Measurements from ENCODE around the gene DPYSL4.

DPYSL4 gene

DNA sequence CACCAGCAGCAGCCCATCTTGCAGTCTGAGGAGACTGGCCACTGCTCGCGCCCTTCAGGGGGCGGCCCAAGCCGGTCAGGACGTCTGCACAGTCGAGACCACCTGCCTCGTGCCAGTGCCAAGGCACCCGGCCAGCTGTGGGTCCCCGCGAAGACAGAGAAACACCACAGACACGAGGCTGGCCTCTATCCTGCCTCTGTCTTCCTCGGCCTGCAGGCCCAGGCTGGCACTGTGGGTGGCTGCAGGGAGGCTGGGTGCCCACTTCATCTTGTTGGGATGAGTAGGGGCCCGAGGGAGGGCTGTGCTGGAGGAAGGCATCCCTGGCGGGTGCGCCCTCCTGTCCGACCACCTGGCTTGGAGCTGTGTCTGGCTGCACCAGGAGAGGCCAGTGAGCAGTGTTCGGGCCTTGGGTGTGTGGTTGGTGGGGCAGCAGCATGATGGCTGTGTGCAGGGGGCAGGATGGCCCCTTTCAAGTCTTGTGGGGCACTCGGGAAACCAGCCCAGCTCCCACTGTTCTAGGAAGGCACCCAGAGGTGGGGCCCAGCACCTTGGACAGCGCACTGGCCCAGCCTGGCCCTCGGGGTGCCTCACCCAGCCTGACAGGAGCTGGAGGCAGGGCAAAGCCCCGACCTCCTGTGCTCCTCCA lies 7.3 kb downstream of the DPYSL4 start:
- DNase-seq, result no peak

DNA sequence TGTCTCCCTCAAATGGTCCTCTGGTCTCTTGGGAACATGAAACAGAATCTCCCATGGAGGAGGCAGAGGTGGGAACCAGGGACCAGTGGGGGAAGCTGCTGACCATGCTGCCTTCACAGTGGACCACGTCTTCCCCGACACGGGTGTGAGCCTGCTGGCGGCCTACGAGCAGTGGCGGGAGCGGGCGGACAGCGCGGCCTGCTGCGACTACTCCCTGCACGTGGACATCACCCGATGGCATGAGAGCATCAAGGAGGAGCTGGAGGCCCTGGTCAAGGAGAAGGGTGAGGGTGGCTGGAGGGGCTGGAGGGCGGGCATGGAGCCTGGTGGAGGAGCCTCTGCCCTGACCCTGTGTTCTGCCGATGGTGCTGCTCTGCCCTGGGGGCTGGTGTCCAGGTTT lies 8.0 kb downstream of the DPYSL4 start:
- DNase-seq, result no peak

DNA sequence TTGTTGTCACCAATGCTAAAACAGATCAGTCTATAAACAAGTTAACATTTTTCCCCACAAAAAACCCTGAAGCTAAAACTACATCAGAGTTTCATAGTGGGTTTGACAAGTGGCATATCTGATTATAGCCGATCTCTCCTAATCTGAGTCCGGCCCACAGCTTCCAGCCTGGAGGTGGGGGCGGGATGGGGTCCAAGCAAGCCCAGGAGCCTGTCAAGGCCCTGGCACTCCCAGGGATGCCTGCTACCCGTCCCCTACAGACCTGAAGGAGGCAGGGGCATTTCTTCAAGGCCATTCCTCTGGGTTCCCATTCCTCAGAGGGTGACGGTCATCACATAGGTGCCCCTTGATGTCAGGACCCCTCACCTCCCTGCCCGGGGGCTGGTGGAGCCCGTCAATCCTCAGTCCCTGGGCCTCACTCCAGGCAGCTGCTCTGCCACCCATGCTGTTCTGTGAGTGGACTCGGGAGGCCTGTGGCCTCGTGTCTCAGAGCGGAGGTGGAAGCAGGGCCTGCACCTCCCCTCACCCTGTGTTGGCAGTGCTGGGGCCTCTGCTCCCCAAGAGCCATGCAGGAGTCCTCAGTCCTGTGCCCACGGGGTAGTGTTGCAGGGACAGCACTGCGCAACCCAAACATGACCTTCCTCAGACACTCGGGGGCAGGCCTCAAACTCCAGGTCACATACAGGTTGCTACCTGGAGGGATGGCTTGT lies 8.8 kb downstream of the DPYSL4 start:
- DNase-seq, result no peak

DNA sequence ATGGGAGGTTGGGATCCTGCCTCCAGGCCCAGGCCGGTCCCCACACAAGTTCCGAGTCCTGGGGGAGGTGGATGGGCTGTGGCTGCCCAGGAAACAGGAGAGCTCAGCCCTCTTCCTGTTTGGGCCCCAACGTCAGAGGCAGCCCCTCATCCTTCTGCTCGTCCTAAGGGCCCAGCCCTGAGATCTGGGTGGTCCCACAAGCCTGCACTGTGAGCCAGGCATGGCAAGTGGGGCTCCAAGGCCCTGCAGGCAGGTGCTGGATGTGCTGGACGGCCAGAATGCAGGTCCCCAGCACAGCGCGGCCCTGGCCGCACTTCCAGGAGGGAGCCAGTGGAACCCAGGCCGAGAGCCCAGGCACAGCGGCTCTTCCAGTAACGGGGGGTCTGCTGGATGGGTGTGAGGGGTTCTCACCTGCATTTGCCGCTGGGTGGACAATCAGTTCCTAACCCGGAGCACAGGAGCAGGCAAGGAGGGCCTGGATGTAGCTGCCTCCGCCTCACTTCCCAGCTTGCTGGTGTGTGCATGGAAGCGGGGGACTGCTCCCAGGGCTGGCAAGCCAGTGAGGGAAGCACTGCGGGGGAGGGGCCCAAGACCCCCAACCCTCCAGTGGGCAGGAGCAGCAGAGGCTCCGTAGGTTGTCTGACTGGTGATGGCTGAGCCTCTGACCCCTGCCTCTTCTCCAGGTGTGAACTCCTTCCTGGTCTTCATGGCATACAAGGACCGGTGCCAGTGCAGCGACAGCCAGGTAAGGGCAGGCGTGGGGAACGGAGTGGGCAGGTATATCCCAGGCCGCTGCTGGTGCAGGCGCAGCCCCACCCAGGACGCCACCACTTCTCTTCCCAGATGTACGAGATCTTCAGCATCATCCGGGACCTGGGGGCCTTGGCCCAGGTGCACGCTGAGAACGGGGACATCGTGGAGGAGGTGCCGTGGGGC lies 9.7 kb downstream of the DPYSL4 start:
- DNase-seq, result no peak

DNA sequence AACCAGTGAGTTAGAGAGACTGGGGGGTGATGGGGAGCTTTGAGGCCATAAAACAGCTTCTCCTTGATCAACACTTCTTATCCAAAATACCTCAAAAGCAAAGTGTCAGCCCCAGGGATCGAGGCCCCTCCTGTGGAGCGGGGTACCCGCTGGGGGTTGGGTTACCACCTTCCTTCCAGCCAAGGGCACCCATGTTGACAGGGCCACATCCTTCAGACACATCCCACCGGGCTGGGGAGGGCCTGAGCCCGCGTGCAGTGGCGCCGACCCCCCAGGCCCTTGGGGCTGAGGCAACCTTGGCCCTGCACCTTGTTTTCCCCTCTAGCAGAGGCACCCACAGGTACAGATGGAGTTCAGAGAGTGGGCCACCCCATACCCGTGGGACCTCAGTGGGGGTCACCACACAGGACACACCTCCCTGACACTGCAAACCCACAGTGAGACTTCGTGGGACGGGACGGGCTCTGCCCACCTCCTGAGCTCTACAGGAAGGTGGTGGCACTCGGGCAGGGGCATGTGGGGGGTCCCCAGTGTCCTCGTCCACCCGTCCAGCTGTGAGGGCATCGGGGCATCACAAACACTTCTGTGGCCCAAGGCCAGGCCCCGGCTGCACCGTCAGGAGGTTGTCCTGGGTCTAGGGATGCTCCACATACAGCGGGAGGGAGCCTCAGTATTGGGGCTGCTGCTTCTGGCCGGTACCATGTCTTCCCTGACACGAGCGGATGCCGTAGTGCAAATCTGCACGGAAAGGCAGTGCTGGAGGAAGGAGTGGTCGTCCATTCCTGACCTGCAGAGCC lies 10.7 kb downstream of the DPYSL4 start:
- DNase-seq, result no peak

DNA sequence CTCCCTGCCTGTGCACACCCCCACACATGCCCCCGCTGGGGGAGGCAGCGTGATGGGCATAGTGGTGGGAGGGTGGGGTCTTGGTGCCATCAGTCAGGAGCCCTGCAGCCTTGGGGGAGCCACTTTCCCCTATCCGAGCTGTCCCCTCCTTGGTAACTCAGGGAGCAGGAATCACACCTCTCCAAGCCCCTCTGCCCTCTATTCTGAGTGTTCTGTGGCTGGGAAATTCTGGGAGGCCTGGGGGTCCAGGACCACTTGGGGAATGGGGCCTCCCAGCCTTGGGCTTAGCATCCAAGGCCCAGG lies 11.3 kb downstream of the DPYSL4 start:
- no peak for DNase-seq

DNA sequence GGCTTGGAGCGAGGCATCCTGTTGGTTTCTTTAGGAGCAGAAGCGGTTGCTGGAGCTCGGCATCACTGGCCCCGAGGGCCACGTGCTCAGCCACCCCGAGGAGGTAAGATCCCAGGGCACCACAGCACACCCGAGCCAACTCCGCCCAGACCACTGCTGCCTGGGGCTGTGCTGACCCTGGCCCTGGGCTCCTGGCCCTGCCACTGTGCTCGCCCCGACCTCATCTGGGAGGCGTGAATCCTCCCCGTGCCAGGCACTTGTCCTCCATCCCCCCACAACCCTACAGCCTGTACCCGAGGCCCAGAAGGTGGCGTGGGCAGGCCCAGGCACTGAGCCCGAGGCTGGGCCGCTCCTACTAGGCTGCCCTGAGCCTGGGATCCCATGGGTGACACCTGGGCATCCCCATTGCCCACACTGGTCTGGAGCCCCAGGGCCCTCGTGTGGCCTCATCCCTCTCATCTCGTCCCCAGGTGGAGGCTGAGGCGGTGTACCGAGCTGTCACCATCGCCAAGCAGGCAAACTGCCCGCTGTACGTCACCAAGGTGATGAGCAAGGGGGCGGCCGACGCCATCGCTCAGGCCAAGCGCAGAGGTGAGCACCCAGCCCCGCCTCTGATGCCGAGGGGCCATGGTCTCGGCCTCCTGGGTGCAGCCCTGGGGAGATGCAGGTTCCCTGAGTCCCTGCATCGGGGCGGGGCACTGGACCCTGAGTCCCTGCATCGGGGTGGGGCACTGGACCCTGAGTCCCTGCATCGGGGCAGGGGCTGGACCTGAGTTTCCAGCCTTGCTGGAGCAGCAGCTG lies 11.8 kb downstream of the DPYSL4 start:
- DNase-seq, result no peak

DNA sequence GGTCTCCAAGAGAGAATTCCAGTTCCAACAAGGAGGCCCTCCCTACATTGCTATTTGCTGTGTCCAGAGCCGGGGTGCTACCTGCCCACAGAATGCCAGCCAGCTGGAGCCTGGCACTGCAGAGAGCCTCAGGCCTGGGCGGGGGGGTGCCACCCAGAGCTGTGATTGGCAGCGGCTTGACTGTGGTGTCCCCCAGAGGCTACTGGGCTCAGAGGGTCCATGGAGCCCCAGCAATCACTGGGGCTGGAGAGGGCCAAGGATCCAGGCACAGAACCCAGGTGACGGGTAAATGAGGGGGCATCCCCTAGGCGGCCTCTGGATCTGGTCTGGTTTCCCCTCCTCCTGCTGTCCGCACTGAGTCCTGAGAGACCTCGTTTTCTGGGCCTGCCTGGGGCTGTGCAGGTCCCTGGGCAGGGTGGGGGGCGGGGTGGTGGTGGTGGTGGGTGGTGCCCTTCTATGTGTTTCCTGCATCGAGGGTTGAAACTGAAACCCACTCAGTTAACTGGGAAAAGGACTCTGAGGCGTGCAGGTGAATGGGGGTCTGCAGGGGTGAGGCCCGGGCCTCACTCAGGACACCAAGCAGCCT lies 12.6 kb downstream of the DPYSL4 start:
- no peak for DNase-seq

DNA sequence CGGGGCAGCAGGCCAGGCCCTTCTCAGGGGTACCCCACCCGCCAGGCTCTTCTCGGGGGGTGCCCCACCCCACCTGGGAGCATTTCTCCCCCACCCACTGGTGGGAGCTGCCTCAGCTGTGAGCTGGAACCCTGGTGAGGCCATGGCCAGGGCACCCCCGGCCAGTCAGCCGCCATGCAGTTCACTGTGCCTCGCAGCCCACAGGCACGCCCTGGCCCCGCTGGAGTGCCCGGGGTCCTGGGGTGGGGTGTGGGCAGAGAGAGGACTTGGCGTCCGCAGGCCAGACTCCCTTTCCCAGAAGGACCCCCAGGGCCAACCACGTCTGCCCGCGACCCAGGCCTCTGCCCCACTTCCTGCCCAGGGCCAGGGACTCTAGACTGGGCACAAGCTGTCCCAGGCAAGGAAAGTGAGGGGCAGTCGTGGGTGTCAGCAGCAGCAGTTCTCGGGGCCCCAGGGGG lies 13.1 kb downstream of the DPYSL4 start:
- no peak for DNase-seq

DNA sequence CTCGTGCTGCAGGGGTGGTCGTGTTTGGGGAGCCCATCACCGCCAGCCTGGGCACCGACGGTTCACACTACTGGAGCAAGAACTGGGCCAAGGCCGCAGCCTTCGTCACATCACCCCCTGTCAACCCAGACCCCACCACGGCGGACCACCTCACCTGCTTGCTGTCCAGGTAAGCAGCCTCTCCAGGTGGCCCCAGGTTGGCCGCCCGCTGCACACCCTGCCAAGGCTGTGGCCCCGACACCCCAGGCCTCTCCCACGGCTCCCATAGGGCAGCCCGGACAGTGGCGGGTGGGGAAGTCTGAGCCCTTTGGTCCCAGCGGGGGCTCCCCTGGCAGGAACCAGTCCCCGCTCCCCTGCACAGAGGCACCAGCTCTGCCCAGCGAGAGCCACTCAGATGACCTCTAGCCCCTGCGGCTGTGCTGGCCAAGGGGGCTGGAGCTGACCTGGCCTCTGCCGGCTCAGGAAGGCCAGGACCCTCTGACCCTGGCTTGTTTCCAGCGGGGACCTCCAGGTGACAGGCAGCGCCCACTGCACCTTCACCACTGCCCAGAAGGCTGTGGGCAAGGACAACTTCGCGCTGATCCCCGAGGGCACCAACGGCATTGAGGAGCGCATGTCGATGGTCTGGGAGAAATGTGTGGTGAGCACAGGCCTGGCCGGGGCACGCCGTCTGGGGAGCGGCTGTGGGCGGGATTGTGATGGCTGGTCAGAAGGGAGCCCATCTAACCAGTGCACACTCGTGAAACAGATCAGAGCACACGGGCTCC lies 13.8 kb downstream of the DPYSL4 start:
- no peak for DNase-seq

DNA sequence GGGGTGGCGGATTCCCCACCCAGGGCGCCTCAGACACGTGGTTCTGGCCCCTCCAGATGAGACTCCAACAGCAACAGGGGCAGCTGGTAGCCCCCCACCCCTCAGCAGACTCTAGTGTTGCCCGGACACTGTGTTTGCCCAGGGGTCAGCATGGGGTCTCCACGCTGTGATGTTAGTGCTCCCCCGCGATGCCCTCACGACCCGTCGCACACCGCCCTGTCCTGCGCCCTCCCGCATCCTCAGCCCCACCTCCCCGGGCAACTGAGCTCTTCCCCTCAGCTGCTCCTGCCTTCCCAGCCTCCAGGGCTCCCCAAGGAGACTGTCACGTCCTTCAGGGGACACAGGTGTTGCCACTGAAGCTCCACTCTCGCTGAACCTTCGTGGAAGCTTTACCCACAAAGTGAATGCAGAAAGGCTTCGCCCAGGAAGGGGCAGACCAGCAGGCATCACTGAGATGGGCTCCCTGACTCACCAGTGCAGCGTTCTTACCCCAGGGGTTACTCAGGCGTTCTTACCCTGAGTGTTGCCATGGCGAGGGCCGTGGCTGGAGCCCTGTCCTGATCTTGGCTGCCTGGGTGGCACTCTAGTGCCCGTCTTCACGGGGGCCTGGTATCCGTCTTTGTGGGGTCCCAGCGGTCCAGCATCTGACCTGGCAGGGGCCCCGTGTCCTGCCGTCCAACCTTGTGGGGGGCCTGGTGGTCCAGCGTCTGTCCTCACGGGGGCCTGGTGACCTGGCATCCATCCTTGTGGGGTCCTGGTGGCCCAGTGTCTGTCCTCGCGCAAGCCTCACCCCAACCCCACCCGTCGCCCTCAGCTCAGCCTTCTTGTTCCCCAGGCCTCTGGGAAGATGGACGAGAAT lies 14.6 kb downstream of the DPYSL4 start:
- no peak for DNase-seq

DNA sequence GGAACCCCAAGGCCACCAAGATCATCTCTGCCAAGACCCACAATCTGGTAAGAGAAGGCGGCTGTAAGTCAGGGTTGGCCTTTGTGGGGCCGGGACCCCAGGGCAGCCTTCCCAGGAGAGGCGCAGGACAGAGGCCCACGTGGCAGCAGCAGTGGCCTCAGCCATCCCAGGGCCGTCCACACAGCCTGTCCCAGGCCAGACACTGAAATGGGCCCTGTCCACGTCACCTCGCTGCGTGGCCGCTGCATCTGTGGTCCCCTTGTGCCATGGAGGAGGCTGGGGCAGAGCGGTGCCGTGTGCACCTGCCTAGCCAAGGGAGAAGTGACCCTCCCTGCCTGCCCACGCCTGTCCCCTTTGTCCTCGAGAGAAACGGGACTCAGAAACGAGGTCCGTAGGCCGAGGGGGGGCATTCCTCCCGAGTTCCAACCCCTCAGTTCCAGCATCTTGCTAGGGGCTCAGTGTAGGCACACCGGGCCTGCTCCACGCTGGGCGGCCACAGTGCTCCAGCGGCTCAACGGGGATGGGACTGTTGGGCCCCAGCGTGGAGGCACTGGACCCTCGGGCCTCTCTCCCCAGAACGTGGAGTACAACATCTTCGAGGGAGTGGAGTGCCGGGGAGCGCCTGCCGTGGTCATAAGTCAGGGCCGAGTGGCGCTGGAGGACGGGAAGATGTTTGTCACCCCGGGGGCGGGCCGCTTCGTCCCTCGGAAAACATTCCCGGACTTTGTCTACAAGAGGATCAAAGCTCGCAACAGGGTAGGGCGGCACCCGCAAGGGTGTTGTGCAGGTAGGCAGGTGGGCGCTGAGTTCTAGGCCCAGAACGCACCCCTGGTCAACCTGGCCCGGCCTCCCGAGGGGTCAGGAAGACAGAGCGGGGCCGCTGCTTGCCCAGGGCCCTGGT lies 15.6 kb downstream of the DPYSL4 start:
- DNase-seq, result no peak

DNA sequence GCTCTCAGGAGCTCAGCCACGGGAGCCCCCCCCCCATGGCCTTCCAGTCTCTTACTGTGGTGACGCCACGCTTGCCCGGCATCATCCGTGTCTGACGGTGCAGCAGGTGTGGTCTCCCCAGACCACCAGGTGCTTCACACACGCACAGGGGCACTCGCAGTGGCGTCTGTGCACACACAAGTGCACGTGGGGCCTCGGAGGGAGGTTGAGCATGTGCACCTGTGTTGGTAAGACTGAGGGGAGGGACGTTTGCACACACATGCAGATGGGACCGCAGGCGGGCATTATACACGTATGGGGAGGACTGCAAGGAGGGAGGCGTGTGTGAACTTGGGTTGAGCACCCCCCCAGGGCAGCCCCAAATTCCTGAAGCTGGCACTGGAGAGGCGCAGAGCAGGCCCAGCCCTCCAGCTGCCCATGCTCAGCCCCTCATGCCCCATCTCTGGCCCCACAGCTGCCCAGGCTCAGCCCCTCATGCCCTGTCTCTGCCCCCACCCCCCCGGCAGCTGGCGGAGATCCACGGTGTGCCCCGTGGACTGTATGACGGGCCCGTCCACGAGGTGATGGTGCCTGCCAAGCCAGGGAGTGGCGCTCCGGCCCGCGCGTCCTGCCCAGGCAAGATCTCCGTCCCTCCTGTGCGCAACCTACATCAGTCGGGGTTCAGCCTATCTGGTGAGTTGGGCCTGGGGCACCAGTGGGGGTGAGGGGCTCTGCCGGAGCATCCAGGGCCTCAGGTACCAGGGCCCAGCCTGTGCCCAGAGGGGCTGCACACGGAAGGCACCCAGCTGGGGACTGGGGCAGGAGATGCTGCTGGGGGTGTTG lies 16.7 kb downstream of the DPYSL4 start:
- DNase-seq, result no peak

DNA sequence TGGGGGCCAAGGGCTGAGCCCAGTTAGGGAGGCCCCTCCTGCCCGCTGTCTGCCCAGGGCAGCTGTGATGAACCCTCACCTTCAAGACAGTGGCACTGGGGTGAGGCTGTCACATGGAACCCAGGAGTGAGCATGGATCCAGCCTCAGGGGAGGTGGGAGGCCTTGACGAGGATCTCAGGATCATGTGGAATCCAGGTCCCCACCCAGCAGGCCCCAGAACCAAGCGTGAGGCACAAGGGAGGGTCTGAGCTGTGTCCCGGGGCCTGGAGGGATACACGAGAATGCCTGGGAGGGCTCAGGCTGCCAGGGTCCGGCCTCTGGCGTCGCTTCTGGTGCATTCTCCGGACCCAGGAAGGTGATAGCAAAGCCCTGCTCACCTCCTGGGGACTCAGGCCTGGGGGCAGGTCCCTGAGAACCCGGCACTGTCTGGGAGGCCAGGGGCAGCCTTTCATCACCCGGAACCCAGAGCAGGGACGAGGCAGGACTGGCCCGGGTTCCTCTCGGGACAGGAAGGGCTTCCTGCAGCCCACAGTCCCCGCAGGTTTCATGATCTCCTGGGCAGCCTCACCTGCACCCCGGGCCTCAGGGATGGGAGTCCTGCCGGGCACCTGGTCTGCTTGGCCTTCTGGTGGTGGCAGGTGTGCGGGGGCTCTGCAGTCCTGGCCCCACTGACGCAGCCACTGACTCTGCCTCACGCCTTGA lies 17.5 kb downstream of the DPYSL4 start:
- DNase-seq, result no peak

DNA sequence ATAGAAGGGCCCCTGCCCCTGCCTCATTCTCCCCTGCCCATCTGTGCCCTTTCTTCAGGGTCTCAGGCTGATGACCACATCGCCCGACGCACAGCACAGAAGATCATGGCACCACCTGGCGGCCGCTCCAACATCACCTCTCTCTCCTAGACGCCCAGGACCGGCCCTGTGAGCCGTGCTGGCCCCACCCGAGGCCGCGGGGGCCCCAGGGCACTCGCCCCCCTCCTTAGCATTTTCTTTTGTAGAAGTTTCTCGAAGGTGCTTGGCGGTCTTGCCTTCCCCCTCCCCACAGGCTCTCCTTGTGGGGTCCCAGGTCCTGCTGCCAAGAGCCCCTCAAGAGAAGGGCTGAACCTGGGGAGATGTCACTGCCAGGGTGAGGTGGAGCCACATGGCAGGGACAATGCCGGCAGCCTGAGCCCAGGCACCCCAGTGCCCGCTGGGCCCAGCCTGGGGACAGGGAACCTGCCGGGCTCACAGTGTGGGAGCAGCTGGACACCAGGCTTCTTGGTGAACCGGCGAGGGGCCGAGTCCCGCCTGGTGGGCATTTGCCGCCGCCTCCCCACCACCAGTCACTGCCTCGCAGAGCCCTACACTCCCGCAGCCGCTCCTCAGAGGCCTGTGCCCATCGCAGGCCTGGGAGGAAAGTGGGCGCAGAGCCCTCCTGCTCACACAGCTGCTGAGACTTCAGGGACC lies 18.2 kb downstream of the DPYSL4 start:
- DNase-seq, result no peak

All from nucleus accumbens (tissue), 56 donors.